HepG2 (cell line): ENCODE results near the gene TTBK1. TPM values are rescaled to one million over a fixed set of nuclear protein-coding genes. Genes with fewer than 3 reads are reported as not detected.
A peak's percentile ranks its signal among the peaks of the same experiment; 100 is the strongest.

Experiments
- CENPT ChIP-seq: sonication (generic); formaldehyde crosslinking; IDR thresholded peaks from 2 replicates; pipeline ENCODE4 v1.8.0; 2022; ENCODE audit warnings: low read depth, mild to moderate bottlenecking, moderate library complexity, missing genetic modification reagents
- FOXP4 ChIP-seq: sonication (generic); formaldehyde crosslinking; IDR thresholded peaks from 2 replicates; pipeline ENCODE4 v1.4.0; 2020; ENCODE audit warnings: missing genetic modification reagents
- HIVEP1 ChIP-seq: sonication (generic); formaldehyde crosslinking; IDR thresholded peaks from 2 replicates; pipeline ENCODE4 v1.4.0; 2020; ENCODE audit warnings: mild to moderate bottlenecking, missing genetic modification reagents
- MAZ ChIP-seq, 2 experiments: sonication (generic) in 1 of 2; formaldehyde crosslinking in 1 of 2; IDR thresholded peaks; 2 replicates each; pipeline versions ENCODE4 v1.5.0 to v1.6.1; 2012 to 2020; ENCODE audit warnings: low read depth in 2 of 2, mild to moderate bottlenecking in 2 of 2, borderline replicate concordance in 1 of 2, improper control_type of control experiment in 1 of 2, low read length in 1 of 2, missing genetic modification reagents in 1 of 2, moderate library complexity in 1 of 2
- MYNN ChIP-seq: sonication (generic); formaldehyde crosslinking; IDR thresholded peaks from 2 replicates; pipeline ENCODE4 v1.4.0; 2020; ENCODE audit warnings: mild to moderate bottlenecking, low read depth, missing genetic modification reagents
- PAF1 ChIP-seq: IDR thresholded peaks from 2 replicates; pipeline ENCODE4 v1.6.1; 2016; ENCODE audit warnings: missing genetic modification reagents, missing compliant biosample characterization
- SYNCRIP ChIP-seq: fragments of 200-400 bp; formaldehyde crosslinking; IDR thresholded peaks from 2 replicates; pipeline ENCODE4 v1.6.1; 2018; ENCODE audit warnings: mild to moderate bottlenecking, low read depth, low read length; ENCODE audit not compliant: insufficient read depth
- TOPORS ChIP-seq: sonication (generic); formaldehyde crosslinking; IDR thresholded peaks from 2 replicates; pipeline ENCODE4 v1.8.0; 2023; ENCODE audit warnings: mild to moderate bottlenecking, missing genetic modification reagents
- ZBTB34 ChIP-seq: sonication (generic); formaldehyde crosslinking; IDR thresholded peaks from 2 replicates; pipeline ENCODE4 v1.8.0; 2022; ENCODE audit warnings: mild to moderate bottlenecking, missing genetic modification reagents
- ZNF124 ChIP-seq: sonication (generic); formaldehyde crosslinking; IDR thresholded peaks from 2 replicates; pipeline ENCODE4 v1.4.0; 2020; ENCODE audit warnings: missing genetic modification reagents
- ZNF749 ChIP-seq: sonication (generic); formaldehyde crosslinking; IDR thresholded peaks from 2 replicates; pipeline ENCODE4 v1.8.0; 2022; ENCODE audit warnings: mild to moderate bottlenecking, missing genetic modification reagents, moderate library complexity, borderline replicate concordance
- ZNF775 ChIP-seq: sonication (generic); formaldehyde crosslinking; IDR thresholded peaks from 2 replicates; pipeline ENCODE4 v1.4.0; 2020; ENCODE audit warnings: missing genetic modification reagents, mild to moderate bottlenecking, moderate library complexity, borderline replicate concordance
- polyA plus RNA-seq, 8 experiments: library from polyadenylated mRNA; depleted of rRNA in 3 of 8; stranded (reverse) in 7 of 8; unstranded in 1 of 8; fragments of >200 nt; fragmentation: Illumina TruSeq in 4 of 8; extraction: Trizol in 4 of 8; gene quantifications; 2 replicates each; pipeline versions ENCODE4 v1.2.1 to v1.2.3, GENCODE V29; 2011 to 2016; ENCODE audit warnings: low read depth in 4 of 8, missing spikeins in 1 of 8, mixed read lengths in 1 of 8; ENCODE audit not compliant: insufficient read depth in 1 of 8
- total RNA-seq, 5 experiments: library from RNA; depleted of rRNA; stranded (reverse); fragments of >200 nt; fragmentation: Illumina TruSeq; extraction: Trizol; gene quantifications; 2 replicates each; pipeline ENCODE4 v1.2.3, GENCODE V29; 2016; ENCODE audit warnings: low read depth in 1 of 5
- TF ChIP-seq, protein P1 (sequence below): sonication (generic); formaldehyde crosslinking; IDR thresholded peaks from 2 replicates; pipeline ENCODE4 v1.4.0; 2020; ENCODE audit warnings: missing genetic modification reagents
- TF ChIP-seq, protein P2 (sequence below): sonication (generic); formaldehyde crosslinking; IDR thresholded peaks from 2 replicates; pipeline ENCODE4 v1.5.0; 2020; ENCODE audit warnings: mild to moderate bottlenecking, missing genetic modification reagents, borderline replicate concordance

Gene TTBK1
- total and polyA plus RNA-seq, 2 of the 13 experiments (the other 11 are each of a cell fraction or from before 2014, with no cell fraction given) = 0.24 to 0.33 TPM

- TF ChIP-seq PAF1 = no peak
- TF ChIP-seq FOXP4 (CRISPR knock-in tag) = 0 out of 2 replicates have a peak, but pooled peaks have one; percentile 29
- TF ChIP-seq MYNN (CRISPR knock-in tag) = 0 out of 2 replicates have a peak, but pooled peaks have one; percentile 73
- peak; percentile 16; the same call in 1 of the 2 replicates for TF ChIP-seq ZNF124 (CRISPR knock-in tag)
- TF ChIP-seq TOPORS = peak; percentile 16; the same call in 1 of the 2 replicates
- TF ChIP-seq ZBTB34 = 0 out of 2 replicates have a peak, but pooled peaks have one; percentile 57
- TF ChIP-seq, protein P1, sequence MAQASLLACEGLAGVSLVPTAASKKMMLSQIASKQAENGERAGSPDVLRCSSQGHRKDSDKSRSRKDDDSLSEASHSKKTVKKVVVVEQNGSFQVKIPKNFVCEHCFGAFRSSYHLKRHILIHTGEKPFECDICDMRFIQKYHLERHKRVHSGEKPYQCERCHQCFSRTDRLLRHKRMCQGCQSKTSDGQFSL (CRISPR knock-in tag) = no peak
- TF ChIP-seq ZNF749 (CRISPR knock-in tag) = 0 out of 2 replicates have a peak, but pooled peaks have one; percentile 69
- TF ChIP-seq CENPT (CRISPR knock-in tag) = peak; percentile 70
- TF ChIP-seq ZNF775 (CRISPR knock-in tag) = no peak
- no peak for TF ChIP-seq MAZ (IDR thresholded peaks at IDR 0.05; ENCODE audit: borderline replicate concordance, low read depth, low read length)
- no peak; the same call in none of the 2 replicates for TF ChIP-seq MAZ (CRISPR knock-in tag; IDR thresholded peaks at IDR 0.05; ENCODE audit: low read depth)
- TF ChIP-seq SYNCRIP = no peak
- TF ChIP-seq, protein P2, sequence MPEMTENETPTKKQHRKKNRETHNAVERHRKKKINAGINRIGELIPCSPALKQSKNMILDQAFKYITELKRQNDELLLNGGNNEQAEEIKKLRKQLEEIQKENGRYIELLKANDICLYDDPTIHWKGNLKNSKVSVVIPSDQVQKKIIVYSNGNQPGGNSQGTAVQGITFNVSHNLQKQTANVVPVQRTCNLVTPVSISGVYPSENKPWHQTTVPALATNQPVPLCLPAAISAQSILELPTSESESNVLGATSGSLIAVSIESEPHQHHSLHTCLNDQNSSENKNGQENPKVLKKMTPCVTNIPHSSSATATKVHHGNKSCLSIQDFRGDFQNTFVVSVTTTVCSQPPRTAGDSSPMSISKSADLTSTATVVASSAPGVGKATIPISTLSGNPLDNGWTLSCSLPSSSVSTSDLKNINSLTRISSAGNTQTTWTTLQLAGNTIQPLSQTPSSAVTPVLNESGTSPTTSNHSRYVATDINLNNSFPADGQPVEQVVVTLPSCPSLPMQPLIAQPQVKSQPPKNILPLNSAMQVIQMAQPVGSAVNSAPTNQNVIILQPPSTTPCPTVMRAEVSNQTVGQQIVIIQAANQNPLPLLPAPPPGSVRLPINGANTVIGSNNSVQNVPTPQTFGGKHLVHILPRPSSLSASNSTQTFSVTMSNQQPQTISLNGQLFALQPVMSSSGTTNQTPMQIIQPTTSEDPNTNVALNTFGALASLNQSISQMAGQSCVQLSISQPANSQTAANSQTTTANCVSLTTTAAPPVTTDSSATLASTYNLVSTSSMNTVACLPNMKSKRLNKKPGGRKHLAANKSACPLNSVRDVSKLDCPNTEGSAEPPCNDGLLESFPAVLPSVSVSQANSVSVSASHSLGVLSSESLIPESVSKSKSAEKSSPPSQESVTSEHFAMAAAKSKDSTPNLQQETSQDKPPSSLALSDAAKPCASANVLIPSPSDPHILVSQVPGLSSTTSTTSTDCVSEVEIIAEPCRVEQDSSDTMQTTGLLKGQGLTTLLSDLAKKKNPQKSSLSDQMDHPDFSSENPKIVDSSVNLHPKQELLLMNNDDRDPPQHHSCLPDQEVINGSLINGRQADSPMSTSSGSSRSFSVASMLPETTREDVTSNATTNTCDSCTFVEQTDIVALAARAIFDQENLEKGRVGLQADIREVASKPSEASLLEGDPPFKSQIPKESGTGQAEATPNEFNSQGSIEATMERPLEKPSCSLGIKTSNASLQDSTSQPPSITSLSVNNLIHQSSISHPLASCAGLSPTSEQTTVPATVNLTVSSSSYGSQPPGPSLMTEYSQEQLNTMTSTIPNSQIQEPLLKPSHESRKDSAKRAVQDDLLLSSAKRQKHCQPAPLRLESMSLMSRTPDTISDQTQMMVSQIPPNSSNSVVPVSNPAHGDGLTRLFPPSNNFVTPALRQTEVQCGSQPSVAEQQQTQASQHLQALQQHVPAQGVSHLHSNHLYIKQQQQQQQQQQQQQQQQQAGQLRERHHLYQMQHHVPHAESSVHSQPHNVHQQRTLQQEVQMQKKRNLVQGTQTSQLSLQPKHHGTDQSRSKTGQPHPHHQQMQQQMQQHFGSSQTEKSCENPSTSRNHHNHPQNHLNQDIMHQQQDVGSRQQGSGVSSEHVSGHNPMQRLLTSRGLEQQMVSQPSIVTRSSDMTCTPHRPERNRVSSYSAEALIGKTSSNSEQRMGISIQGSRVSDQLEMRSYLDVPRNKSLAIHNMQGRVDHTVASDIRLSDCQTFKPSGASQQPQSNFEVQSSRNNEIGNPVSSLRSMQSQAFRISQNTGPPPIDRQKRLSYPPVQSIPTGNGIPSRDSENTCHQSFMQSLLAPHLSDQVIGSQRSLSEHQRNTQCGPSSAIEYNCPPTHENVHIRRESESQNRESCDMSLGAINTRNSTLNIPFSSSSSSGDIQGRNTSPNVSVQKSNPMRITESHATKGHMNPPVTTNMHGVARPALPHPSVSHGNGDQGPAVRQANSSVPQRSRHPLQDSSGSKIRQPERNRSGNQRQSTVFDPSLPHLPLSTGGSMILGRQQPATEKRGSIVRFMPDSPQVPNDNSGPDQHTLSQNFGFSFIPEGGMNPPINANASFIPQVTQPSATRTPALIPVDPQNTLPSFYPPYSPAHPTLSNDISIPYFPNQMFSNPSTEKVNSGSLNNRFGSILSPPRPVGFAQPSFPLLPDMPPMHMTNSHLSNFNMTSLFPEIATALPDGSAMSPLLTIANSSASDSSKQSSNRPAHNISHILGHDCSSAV (CRISPR knock-in tag) = peak; percentile 78; the same call in 1 of the 2 replicates
- no peak for TF ChIP-seq HIVEP1 (CRISPR knock-in tag)
These were observed 54.6 kb downstream of the TTBK1 start, which contains the start of gene SLC22A7 (continued) for GRCh38 chr6:43297644-43298564.
